ENCODE results near the gene TMEM200B. TPM values are rescaled to one million over a fixed set of nuclear protein-coding genes. Genes with fewer than 3 reads are reported as not detected.
A peak's percentile ranks its signal among the peaks of the same experiment; 100 is the strongest.
"Not testable (repeated sequence)": the region's sequence is repeated elsewhere in the genome, so short reads cannot be mapped to it uniquely, and the experiment has no call there.

Gene TMEM200B
- total and polyA plus RNA-seq, 4 donors = 5.4 to 18.9 (median 15.6) TPM

- intact Hi-C loops (cut with DNase I) = no loop called here
- DNase-seq = peak in 1 of 2 donors; percentile 80
- no peak for ATAC-seq (ENCODE audit: low FRiP score)
- no peaks in the 10 kb centered on the region for H3K27me3 ChIP-seq (ENCODE audit: control insufficient read depth in 1 of 2, insufficient read depth in 2 of 2, low read length in 1 of 2)
- no peaks in the 10 kb centered on the region for H3K9me3 ChIP-seq (ENCODE audit: control insufficient read depth, low read length)
- 47 to 51% methylated on average over 9 of the region's 9 CpGs for WGBS, 2 donors
- no peaks in the 10 kb centered on the region for H3K4me1 ChIP-seq (ENCODE audit: control insufficient read depth in 1 of 2, insufficient read depth in 2 of 2, low read length in 2 of 2)
- peaks cover 6 to 8% of the 10 kb centered on the region in 2 donors for H3K36me3 ChIP-seq (ENCODE audit: control insufficient read depth in 1 of 2, insufficient read depth in 2 of 2, low read length in 1 of 2)
- H3K27ac ChIP-seq (ENCODE audit: low read depth in 1 of 2, low read length in 2 of 2) = no peak overlapping the region
- no peak overlapping the region for H3K4me3 ChIP-seq (ENCODE audit: low read length in 2 of 2)
Measured at GRCh38 chr1:29162476-29163138, 38.9 kb upstream of the TMEM200B start.

- DNase-seq (no peak), ATAC-seq (ENCODE audit: low FRiP score) (no peak)
- 45 to 50% methylated on average over 4 of the region's 4 CpGs for WGBS, 2 donors
- Histone ChIP-seq H3K9me3 (ENCODE audit: control insufficient read depth, low read length) (no peaks in the 10 kb centered on the region), H3K4me1 (ENCODE audit: control insufficient read depth in 1 of 2, insufficient read depth in 2 of 2, low read length in 2 of 2) (no peaks in the 10 kb centered on the region), H3K27me3 (ENCODE audit: control insufficient read depth in 1 of 2, insufficient read depth in 2 of 2, low read length in 1 of 2) (no peaks in the 10 kb centered on the region), H3K36me3 (ENCODE audit: control insufficient read depth in 1 of 2, insufficient read depth in 2 of 2, low read length in 1 of 2) (peaks cover 6 to 8% of the 10 kb centered on the region in 2 donors), H3K4me3 (ENCODE audit: low read length in 2 of 2) (no peak overlapping the region), H3K27ac (ENCODE audit: low read depth in 1 of 2, low read length in 2 of 2) (no peak overlapping the region)
- intact Hi-C loops (cut with DNase I) = no loop called here
Measured at GRCh38 chr1:29162025-29162424, 38.3 kb upstream of the TMEM200B start.

- Histone ChIP-seq H3K4me3 (ENCODE audit: low read length in 2 of 2) (no peak overlapping the region), H3K4me1 (ENCODE audit: control insufficient read depth in 1 of 2, insufficient read depth in 2 of 2, low read length in 2 of 2) (no peaks in the 10 kb centered on the region), H3K9me3 (ENCODE audit: control insufficient read depth, low read length) (no peaks in the 10 kb centered on the region), H3K27ac (ENCODE audit: low read depth in 1 of 2, low read length in 2 of 2) (no peak overlapping the region), H3K36me3 (ENCODE audit: control insufficient read depth in 1 of 2, insufficient read depth in 2 of 2, low read length in 1 of 2) (peaks cover 2 to 4% of the 10 kb centered on the region in 2 donors), H3K27me3 (ENCODE audit: control insufficient read depth in 1 of 2, insufficient read depth in 2 of 2, low read length in 1 of 2) (no peaks in the 10 kb centered on the region)
- ATAC-seq (ENCODE audit: low FRiP score) (no peak), DNase-seq (no peak)
- intact Hi-C loops (cut with DNase I) = no loop called here
- 71 to 86% methylated on average over 3 of the region's 3 CpGs for WGBS, 2 donors
Measured at GRCh38 chr1:29159773-29160172, 36.1 kb upstream of the TMEM200B start.

DNA sequence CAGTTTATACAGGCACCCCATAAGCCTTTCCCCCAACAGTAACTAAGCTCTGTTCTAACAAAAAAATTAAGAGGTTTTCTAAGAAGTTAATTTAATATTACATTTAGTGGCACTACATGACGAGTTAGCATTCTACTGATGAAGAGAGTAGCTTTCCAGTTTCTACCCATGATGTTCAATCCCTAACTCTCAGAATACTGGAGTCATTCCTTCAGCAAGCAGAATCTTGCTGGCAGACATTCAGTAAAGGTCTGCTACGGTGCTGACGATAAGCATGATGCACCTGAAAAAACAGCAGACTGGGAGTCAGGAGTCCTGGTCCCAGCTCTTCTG is 33.5 kb upstream of the TMEM200B start:
- H3K9me3 ChIP-seq (ENCODE audit: control insufficient read depth, low read length) = no peaks in the 10 kb centered on the region
- intact Hi-C loops (cut with DNase I) = no loop called here
- H3K4me3 ChIP-seq (ENCODE audit: low read length in 2 of 2) = no peak overlapping the region
- H3K4me1 ChIP-seq (ENCODE audit: control insufficient read depth in 1 of 2, insufficient read depth in 2 of 2, low read length in 2 of 2) = no peaks in the 10 kb centered on the region
- WGBS, 2 donors = 48 to 57% methylated on average over 3 of the region's 3 CpGs
- ATAC-seq (ENCODE audit: low FRiP score) = no peak
- no peak for DNase-seq
- peaks cover 4 to 7% of the 10 kb centered on the region in 2 donors for H3K36me3 ChIP-seq (ENCODE audit: control insufficient read depth in 1 of 2, insufficient read depth in 2 of 2, low read length in 1 of 2)
- no peaks in the 10 kb centered on the region for H3K27me3 ChIP-seq (ENCODE audit: control insufficient read depth in 1 of 2, insufficient read depth in 2 of 2, low read length in 1 of 2)
- no peak overlapping the region for H3K27ac ChIP-seq (ENCODE audit: low read depth in 1 of 2, low read length in 2 of 2)

- no peak for ATAC-seq (ENCODE audit: low FRiP score)
- no peak overlapping the region for H3K27ac ChIP-seq (ENCODE audit: low read depth in 1 of 2, low read length in 2 of 2)
- 38 to 40% methylated on average over 10 of the region's 10 CpGs for WGBS, 2 donors
Measured at GRCh38 chr1:29156543-29157268, 33.0 kb upstream of the TMEM200B start.

GRCh38 chr1:29152046-29152805 is 28.5 kb upstream of the TMEM200B start:
- intact Hi-C loops (cut with DNase I) = no loop called here
- Histone ChIP-seq H3K9me3 (ENCODE audit: control insufficient read depth, low read length) (no peaks in the 10 kb centered on the region), H3K27me3 (ENCODE audit: control insufficient read depth in 1 of 2, insufficient read depth in 2 of 2, low read length in 1 of 2) (no peaks in the 10 kb centered on the region), H3K4me1 (ENCODE audit: control insufficient read depth in 1 of 2, insufficient read depth in 2 of 2, low read length in 2 of 2) (no peaks in the 10 kb centered on the region), H3K4me3 (ENCODE audit: low read length in 2 of 2) (no peak overlapping the region), H3K27ac (ENCODE audit: low read depth in 1 of 2, low read length in 2 of 2) (no peak overlapping the region), H3K36me3 (ENCODE audit: control insufficient read depth in 1 of 2, insufficient read depth in 2 of 2, low read length in 1 of 2) (peaks cover 12 to 16% of the 10 kb centered on the region in 2 donors)
- ATAC-seq (ENCODE audit: low FRiP score) (no peak), DNase-seq (no peak)
- 88 to 94% methylated on average over 8 of the region's 8 CpGs for WGBS, 2 donors

More at GRCh38 chr1:29156543-29157268, 33.0 kb upstream of the TMEM200B start:
- no peaks in the 10 kb centered on the region for H3K4me1 ChIP-seq (ENCODE audit: control insufficient read depth in 1 of 2, insufficient read depth in 2 of 2, low read length in 2 of 2)
- H3K36me3 ChIP-seq (ENCODE audit: control insufficient read depth in 1 of 2, insufficient read depth in 2 of 2, low read length in 1 of 2) = peaks cover 6 to 7% of the 10 kb centered on the region in 2 donors
- H3K4me3 ChIP-seq (ENCODE audit: low read length in 2 of 2) = no peak overlapping the region
- intact Hi-C loops (cut with DNase I) = no loop called here
- no peaks in the 10 kb centered on the region for H3K27me3 ChIP-seq (ENCODE audit: control insufficient read depth in 1 of 2, insufficient read depth in 2 of 2, low read length in 1 of 2)
- H3K9me3 ChIP-seq (ENCODE audit: control insufficient read depth, low read length) = no peaks in the 10 kb centered on the region
- DNase-seq = no peak

- H3K27me3 ChIP-seq (ENCODE audit: control insufficient read depth in 1 of 2, insufficient read depth in 2 of 2, low read length in 1 of 2); intact Hi-C loops (cut with DNase I); DNase-seq; H3K4me3 ChIP-seq (ENCODE audit: low read length in 2 of 2); H3K9me3 ChIP-seq (ENCODE audit: control insufficient read depth, low read length); H3K4me1 ChIP-seq (ENCODE audit: control insufficient read depth in 1 of 2, insufficient read depth in 2 of 2, low read length in 2 of 2); H3K27ac ChIP-seq (ENCODE audit: low read depth in 1 of 2, low read length in 2 of 2); ATAC-seq (ENCODE audit: low FRiP score): not testable (repeated sequence)
- WGBS, 2 donors = 95 to 97% methylated on average over 9 of the region's 9 CpGs
- peaks cover 12 to 16% of the 10 kb centered on the region in 2 donors for H3K36me3 ChIP-seq (ENCODE audit: control insufficient read depth in 1 of 2, insufficient read depth in 2 of 2, low read length in 1 of 2)
Measured at GRCh38 chr1:29150346-29150745, 26.6 kb upstream of the TMEM200B start.

DNA sequence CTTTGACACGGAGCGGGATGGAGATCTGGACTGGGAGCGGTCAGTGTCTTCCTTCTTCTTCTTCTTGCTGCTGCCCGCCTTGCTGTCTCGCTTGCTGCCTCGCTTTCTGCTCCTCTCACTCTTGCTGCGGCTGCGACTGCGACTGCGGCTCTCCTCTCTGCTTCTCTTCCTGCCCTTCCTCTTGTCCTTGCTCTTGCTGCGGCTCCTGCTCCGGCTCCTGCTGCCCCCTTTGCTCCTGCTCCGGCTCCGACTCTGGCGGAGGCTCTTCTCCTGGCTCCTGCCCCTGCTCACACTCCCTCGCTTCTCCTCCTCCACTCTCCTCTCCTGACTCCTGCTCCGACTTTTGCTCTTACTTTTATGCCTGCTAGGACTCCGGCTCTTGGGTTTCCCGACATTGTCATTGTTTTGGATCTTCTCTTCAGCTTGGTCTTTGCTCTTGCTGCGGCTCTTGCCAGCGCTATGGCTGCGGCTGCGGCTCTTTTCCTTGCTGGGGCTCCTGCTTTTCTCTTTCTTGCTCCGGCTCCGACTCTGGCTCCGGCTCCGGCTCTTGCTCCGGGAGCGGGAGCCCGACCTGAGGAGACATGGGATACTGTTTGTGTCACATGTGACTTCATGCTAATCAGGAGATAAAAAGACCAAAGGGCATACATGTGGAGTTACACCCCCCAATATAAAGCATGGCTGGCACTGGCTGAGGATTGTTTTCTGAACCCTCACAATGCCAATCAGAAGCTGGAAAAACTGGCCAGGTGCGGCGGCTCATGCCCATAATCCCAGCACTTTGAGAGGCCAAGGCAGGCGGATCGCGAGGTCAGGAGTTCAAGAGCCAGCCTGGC is 25.2 kb upstream of the TMEM200B start:
- Histone ChIP-seq H3K27me3 (ENCODE audit: control insufficient read depth in 1 of 2, insufficient read depth in 2 of 2, low read length in 1 of 2) (no peaks in the 10 kb centered on the region), H3K27ac (ENCODE audit: low read depth in 1 of 2, low read length in 2 of 2) (no peak overlapping the region), H3K4me1 (ENCODE audit: control insufficient read depth in 1 of 2, insufficient read depth in 2 of 2, low read length in 2 of 2) (no peaks in the 10 kb centered on the region), H3K4me3 (ENCODE audit: low read length in 2 of 2) (no peak overlapping the region), H3K9me3 (ENCODE audit: control insufficient read depth, low read length) (no peaks in the 10 kb centered on the region), H3K36me3 (ENCODE audit: control insufficient read depth in 1 of 2, insufficient read depth in 2 of 2, low read length in 1 of 2) (peaks cover 12 to 16% of the 10 kb centered on the region in 2 donors)
- intact Hi-C loops (cut with DNase I) = no loop called here
- peak in 1 of 2 donors; percentile 68 for DNase-seq
- 95 to 96% methylated on average over 35 of the region's 35 CpGs for whole genome bisulfite sequencing, 2 donors
- no peak for ATAC-seq (ENCODE audit: low FRiP score)

Data from aorta (tissue), 5 donors.